Trophoblast cell (in vitro differentiated cells and primary cell): ENCODE measurements around the gene TREH.

Experiments
- DNase-seq, 2 donors: peaks; one replicate each; pipeline ENCODE4 v3.0.0-alpha.2; 2016
- H2AFZ ChIP-seq: 2 replicates; pipeline ENCODE4 v1.6.1; 2013; ENCODE audit warnings: low read length, moderate library complexity, mild to moderate bottlenecking; ENCODE audit not compliant: insufficient read depth, poor library complexity
- H2AK5ac ChIP-seq: 2 replicates; pipeline ENCODE4 v1.6.1; 2013; ENCODE audit warnings: mild to moderate bottlenecking, low read length
- H2BK120ac ChIP-seq: 2 replicates; pipeline ENCODE4 v1.6.1; 2013; ENCODE audit warnings: low read length, mild to moderate bottlenecking, moderate library complexity; ENCODE audit not compliant: insufficient read depth, poor library complexity
- H2BK12ac ChIP-seq: 2 replicates; pipeline ENCODE4 v1.6.1; 2013; ENCODE audit warnings: mild to moderate bottlenecking, low read length, moderate library complexity
- H2BK5ac ChIP-seq: 2 replicates; pipeline ENCODE4 v1.6.1; 2013; ENCODE audit warnings: low read length, low read depth, moderate library complexity, mild to moderate bottlenecking; ENCODE audit not compliant: poor library complexity
- H3K14ac ChIP-seq: 2 replicates; pipeline ENCODE4 v1.6.1; 2013; ENCODE audit warnings: mild to moderate bottlenecking, low read length
- H3K18ac ChIP-seq: 2 replicates; pipeline ENCODE4 v1.6.1; 2013; ENCODE audit warnings: mild to moderate bottlenecking, low read length
- H3K23ac ChIP-seq: 2 replicates; pipeline ENCODE4 v1.6.1; 2013; ENCODE audit warnings: low read length
- H3K27ac ChIP-seq: 2 replicates; pipeline ENCODE4 v1.5.1; 2013; ENCODE audit warnings: low read depth, mild to moderate bottlenecking, inconsistent platforms, low read length, moderate library complexity
- H3K27me3 ChIP-seq: 2 replicates; pipeline ENCODE4 v1.6.1; 2013; ENCODE audit warnings: inconsistent platforms, mild to moderate bottlenecking, low read length, moderate library complexity; ENCODE audit not compliant: insufficient read depth
- H3K36me3 ChIP-seq, 2 experiments: 1 replicate in 1 of 2; 2 replicates in 1 of 2; pipeline ENCODE4 v1.6.1; 2013; ENCODE audit warnings: low read length in 2 of 2, mild to moderate bottlenecking in 2 of 2, moderate library complexity in 1 of 2; ENCODE audit not compliant: insufficient read depth in 2 of 2, control insufficient read depth in 1 of 2
- H3K4ac ChIP-seq: 2 replicates; pipeline ENCODE4 v1.6.1; 2013; ENCODE audit warnings: low read depth, mild to moderate bottlenecking, low read length, moderate library complexity
- H3K4me1 ChIP-seq, 2 experiments: 1 replicate in 1 of 2; 2 replicates in 1 of 2; pipeline ENCODE4 v1.6.1; 2013; ENCODE audit warnings: low read length in 2 of 2, mild to moderate bottlenecking in 2 of 2, moderate library complexity in 1 of 2; ENCODE audit not compliant: insufficient read depth in 2 of 2, control insufficient read depth in 1 of 2
- H3K4me2 ChIP-seq: 2 replicates; pipeline ENCODE4 v1.6.1; 2013; ENCODE audit warnings: inconsistent platforms, mild to moderate bottlenecking, low read length, moderate library complexity
- H3K4me3 ChIP-seq: 2 replicates; pipeline ENCODE4 v1.5.1; 2013; ENCODE audit warnings: mild to moderate bottlenecking, low read depth, low read length, inconsistent platforms
- H3K79me1 ChIP-seq: one replicate; pipeline ENCODE4 v1.6.1; 2013; ENCODE audit warnings: low read length
- H3K79me2 ChIP-seq: 2 replicates; pipeline ENCODE4 v1.6.1; 2013; ENCODE audit warnings: low read length, mild to moderate bottlenecking; ENCODE audit not compliant: control insufficient read depth, insufficient read depth, poor library complexity
- H3K9ac ChIP-seq: 2 replicates; pipeline ENCODE4 v1.6.1; 2013; ENCODE audit warnings: mild to moderate bottlenecking, low read length
- H3K9me3 ChIP-seq: 2 replicates; pipeline ENCODE4 v1.6.1; 2013; ENCODE audit warnings: low read depth, mild to moderate bottlenecking, control low read depth, inconsistent platforms, low read length; ENCODE audit not compliant: insufficient read depth
- H4K12ac ChIP-seq: 2 replicates; pipeline ENCODE4 v1.6.1; 2013; ENCODE audit warnings: low read depth, mild to moderate bottlenecking, low read length, moderate library complexity
- H4K8ac ChIP-seq: 2 replicates; pipeline ENCODE4 v1.6.1; 2013; ENCODE audit warnings: low read depth, mild to moderate bottlenecking, low read length, moderate library complexity
- H4K91ac ChIP-seq: one replicate; pipeline ENCODE4 v1.6.1; 2013; ENCODE audit warnings: low read depth, mild to moderate bottlenecking, low read length, moderate library complexity
- WGBS: extraction: QIAGEN DNeasy Blood & Tissue Kit; methylation state at CpG from one replicate; pipeline ENCODE4 v1.1.7; 2013; ENCODE audit warnings: missing lambda C conversion rate; ENCODE audit not compliant: insufficient read length, insufficient coverage; ENCODE audit errors: extremely low coverage; 5-methylcytosine and 5-hydroxymethylcytosine counted together

TREH gene

GRCh38 chr11:118610773-118611432, 68.5 kb downstream of the TREH start:
- H3K79me2 ChIP-seq: no peaks in the 10 kb centered on the region
- no peak overlapping the region for H3K18ac ChIP-seq
- no peak overlapping the region for H2BK120ac ChIP-seq
- no peak overlapping the region for H3K4ac ChIP-seq
- peaks cover 30% of the 10 kb centered on the region for H3K27me3 ChIP-seq
- H3K36me3 ChIP-seq: no peaks in the 10 kb centered on the region
- H3K23ac ChIP-seq: no peak overlapping the region
- H3K9me3 ChIP-seq: peaks cover 8% of the 10 kb centered on the region
- no peak overlapping the region for H4K8ac ChIP-seq
- H3K9ac ChIP-seq: no peak overlapping the region
- no peak overlapping the region for H4K91ac ChIP-seq
- H3K27ac ChIP-seq: no peak overlapping the region
- peaks cover 30 to 46% of the 10 kb centered on the region in 2 experiments for H3K4me1 ChIP-seq
- H2BK5ac ChIP-seq: no peak overlapping the region
- no peak overlapping the region for H2AK5ac ChIP-seq
- H2AFZ ChIP-seq: no peak overlapping the region
- DNase-seq: peak; percentile 71 to 80
- H4K12ac ChIP-seq: no peak overlapping the region
- no peak overlapping the region for H2BK12ac ChIP-seq
- peak overlapping the region; percentile 58 for H3K4me2 ChIP-seq
- no peak overlapping the region for H3K4me3 ChIP-seq
- H3K14ac ChIP-seq: no peak overlapping the region
- WGBS: 100% methylated on average over 1 of the region's 54 CpGs
- peaks cover 11% of the 10 kb centered on the region for H3K79me1 ChIP-seq

DNA sequence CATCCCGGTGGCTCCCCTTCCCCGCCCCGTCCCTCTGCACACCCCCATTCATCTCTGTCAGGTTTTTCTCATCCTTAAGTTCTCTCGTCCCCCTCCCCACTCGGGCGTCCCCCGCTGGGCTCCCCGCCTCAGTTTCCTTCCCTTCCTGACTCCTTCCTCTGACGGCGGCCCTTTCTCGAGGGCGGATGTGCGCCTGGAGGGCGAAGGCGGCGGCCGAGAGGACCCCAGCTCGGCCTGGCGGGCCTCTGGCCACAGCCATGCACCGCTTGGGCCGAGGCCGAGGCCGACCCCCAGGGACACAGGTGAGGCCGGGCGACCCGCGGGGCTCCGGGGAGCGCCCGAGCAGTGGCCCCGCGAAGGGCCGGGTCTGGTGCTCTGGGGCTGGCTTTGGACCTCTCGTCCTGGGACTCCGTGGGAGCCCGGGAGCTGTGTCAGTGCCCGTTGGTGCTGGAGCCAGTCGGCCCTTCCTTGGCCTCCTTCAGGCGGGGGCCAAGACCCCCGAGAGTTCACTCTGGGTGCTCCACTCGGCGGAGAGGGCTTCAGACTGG, 69.2 kb downstream of the TREH start:
- H4K12ac ChIP-seq: no peak overlapping the region
- H2BK5ac ChIP-seq: no peak overlapping the region
- H3K9me3 ChIP-seq: peaks cover 8% of the 10 kb centered on the region
- DNase-seq: no peak
- H3K79me2 ChIP-seq: no peaks in the 10 kb centered on the region
- no peak overlapping the region for H3K4me3 ChIP-seq
- peak overlapping the region; percentile 58 for H3K4me2 ChIP-seq
- no peak overlapping the region for H3K27ac ChIP-seq
- H2AK5ac ChIP-seq: no peak overlapping the region
- no peak overlapping the region for H3K9ac ChIP-seq
- H2BK12ac ChIP-seq: no peak overlapping the region
- no peak overlapping the region for H3K18ac ChIP-seq
- H3K36me3 ChIP-seq: no peaks in the 10 kb centered on the region
- peaks cover 8% of the 10 kb centered on the region for H3K79me1 ChIP-seq
- H3K14ac ChIP-seq: no peak overlapping the region
- H3K23ac ChIP-seq: no peak overlapping the region
- H3K4me1 ChIP-seq: peaks cover 30 to 43% of the 10 kb centered on the region in 2 experiments
- H2AFZ ChIP-seq: no peak overlapping the region
- H2BK120ac ChIP-seq: no peak overlapping the region
- H4K8ac ChIP-seq: no peak overlapping the region
- no peak overlapping the region for H3K4ac ChIP-seq
- no peak overlapping the region for H4K91ac ChIP-seq
- H3K27me3 ChIP-seq: peaks cover 30% of the 10 kb centered on the region
- no CpG with 5 or more reads among the region's 42 CpGs for WGBS

- Histone ChIP-seq H3K4me3 (peak overlapping the region; percentile 33), H3K4ac (no peak overlapping the region), H2BK120ac (no peak overlapping the region), H3K9me3 (peaks cover 8% of the 10 kb centered on the region), H3K36me3 (no peaks in the 10 kb centered on the region), H3K27me3 (peaks cover 30% of the 10 kb centered on the region), H3K14ac (no peak overlapping the region), H2BK5ac (no peak overlapping the region), H2BK12ac (no peak overlapping the region), H3K4me1 (peaks cover 32 to 41% of the 10 kb centered on the region in 2 experiments), H4K91ac (no peak overlapping the region), H3K18ac (no peak overlapping the region), H2AFZ (no peak overlapping the region), H3K4me2 (peak overlapping the region; percentile 41), H3K23ac (peak overlapping the region; percentile 9), H4K12ac (no peak overlapping the region), H3K79me2 (no peaks in the 10 kb centered on the region), H2AK5ac (no peak overlapping the region), H3K9ac (no peak overlapping the region), H3K27ac (no peak overlapping the region), H4K8ac (no peak overlapping the region), H3K79me1 (peaks cover 6% of the 10 kb centered on the region)
- WGBS: no CpG with 5 or more reads among the region's 57 CpGs
- no peak for DNase-seq
Observed at GRCh38 chr11:118609380-118610224, 69.8 kb downstream of the TREH start.

GRCh38 chr11:118608360-118609227, 70.9 kb downstream of the TREH start:
- no CpG with 5 or more reads among the region's 69 CpGs for WGBS
- no peak overlapping the region for H2AFZ ChIP-seq

More at GRCh38 chr11:118608360-118609227, 70.9 kb downstream of the TREH start:
- Histone ChIP-seq H4K12ac (no peak overlapping the region), H3K4me3 (peak overlapping the region; percentile 68), H3K36me3 (no peaks in the 10 kb centered on the region), H4K8ac (no peak overlapping the region), H2BK12ac (no peak overlapping the region), H2AK5ac (peak overlapping the region; percentile 32), H3K14ac (peak overlapping the region; percentile 41), H4K91ac (no peak overlapping the region), H3K79me2 (no peaks in the 10 kb centered on the region), H3K4me2 (peak overlapping the region; percentile 89), H3K27me3 (peaks cover 30% of the 10 kb centered on the region), H2BK5ac (no peak overlapping the region), H3K4ac (no peak overlapping the region), H3K18ac (peak overlapping the region; percentile 30), H3K9me3 (peaks cover 8% of the 10 kb centered on the region), H3K27ac (no peak overlapping the region), H2BK120ac (no peak overlapping the region), H3K23ac (peak overlapping the region; percentile 5), H3K79me1 (peaks cover 5% of the 10 kb centered on the region), H3K4me1 (peaks cover 30 to 38% of the 10 kb centered on the region in 2 experiments), H3K9ac (no peak overlapping the region)
- DNase-seq: peak; percentile 57 to 70
